ENCODE data around the gene SH2D5. TPM values are rescaled to one million over a fixed set of nuclear protein-coding genes. Genes with fewer than 3 reads are reported as not detected.
"Not testable (repeated sequence)": the region's sequence is repeated elsewhere in the genome, so short reads cannot be mapped to it uniquely, and the experiment has no call there.

The SH2D5 gene
- total RNA-seq, 1 experiment from 2014 or later = 14.0 TPM

GRCh38 chr1:20682571-20683236 is 49.8 kb downstream of the SH2D5 start:
- intact Hi-C loops (cut with micrococcal nuclease) = no loop called here
- H3K27ac Mint-ChIP-seq (ENCODE audit: low read depth, unreplicated experiment) = no peak overlapping the region
- no peaks in the 10 kb centered on the region for H3K36me3 Mint-ChIP-seq (ENCODE audit: insufficient read depth, unreplicated experiment)
- no peaks in the 10 kb centered on the region for H3K27me3 Mint-ChIP-seq (ENCODE audit: insufficient read depth, unreplicated experiment)
- BruUV-seq (replicated peaks) = no TSS peak
- H3K4me1 Mint-ChIP-seq (ENCODE audit: insufficient read depth, unreplicated experiment) = no peaks in the 10 kb centered on the region
- TF ChIP-seq, protein P1, sequence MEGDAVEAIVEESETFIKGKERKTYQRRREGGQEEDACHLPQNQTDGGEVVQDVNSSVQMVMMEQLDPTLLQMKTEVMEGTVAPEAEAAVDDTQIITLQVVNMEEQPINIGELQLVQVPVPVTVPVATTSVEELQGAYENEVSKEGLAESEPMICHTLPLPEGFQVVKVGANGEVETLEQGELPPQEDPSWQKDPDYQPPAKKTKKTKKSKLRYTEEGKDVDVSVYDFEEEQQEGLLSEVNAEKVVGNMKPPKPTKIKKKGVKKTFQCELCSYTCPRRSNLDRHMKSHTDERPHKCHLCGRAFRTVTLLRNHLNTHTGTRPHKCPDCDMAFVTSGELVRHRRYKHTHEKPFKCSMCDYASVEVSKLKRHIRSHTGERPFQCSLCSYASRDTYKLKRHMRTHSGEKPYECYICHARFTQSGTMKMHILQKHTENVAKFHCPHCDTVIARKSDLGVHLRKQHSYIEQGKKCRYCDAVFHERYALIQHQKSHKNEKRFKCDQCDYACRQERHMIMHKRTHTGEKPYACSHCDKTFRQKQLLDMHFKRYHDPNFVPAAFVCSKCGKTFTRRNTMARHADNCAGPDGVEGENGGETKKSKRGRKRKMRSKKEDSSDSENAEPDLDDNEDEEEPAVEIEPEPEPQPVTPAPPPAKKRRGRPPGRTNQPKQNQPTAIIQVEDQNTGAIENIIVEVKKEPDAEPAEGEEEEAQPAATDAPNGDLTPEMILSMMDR (IDR thresholded peaks at IDR 0.05; ENCODE audit: unreplicated experiment) = no peak
- POLR2A ChIA-PET = no interaction called here
- no peak overlapping the region for H3K4me3 Mint-ChIP-seq (ENCODE audit: unreplicated experiment)
- no peaks in the 10 kb centered on the region for H3K9me3 Mint-ChIP-seq (ENCODE audit: unreplicated experiment)
- DNase-seq (ENCODE audit: unreplicated experiment) = no peak
- CTCF ChIA-PET = interaction anchor here (1.7 kb wide), 1 partner anchor 14 kb away, joined by 5 read pairs; no protein-coding TSS in a partner anchor

DNA sequence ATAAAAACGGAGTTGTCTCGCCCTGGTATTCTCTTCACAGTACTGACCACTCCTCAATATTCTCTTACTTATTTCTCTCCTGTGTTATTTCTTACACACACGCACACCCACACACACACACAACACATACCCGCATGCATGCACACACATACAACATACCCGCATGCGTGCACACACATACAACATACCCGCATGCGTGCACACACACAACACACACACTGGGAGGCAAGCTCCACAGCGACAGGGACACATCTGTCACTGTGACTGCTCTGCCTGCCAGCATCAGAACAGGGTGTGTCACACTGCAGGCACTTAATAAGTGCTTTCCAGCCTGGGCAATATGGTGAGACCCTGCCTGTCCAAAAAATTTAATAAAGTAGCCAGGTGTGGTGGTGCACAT is 50.5 kb downstream of the SH2D5 start:
- ChIA-PET CTCF (interaction anchor here (1.7 kb wide), 1 partner anchor 15 kb away, joined by 5 read pairs; no protein-coding TSS in a partner anchor), POLR2A (no interaction called here)
- no TSS peak for BruUV-seq (replicated peaks)
- Mint-ChIP-seq H3K27ac (ENCODE audit: low read depth, unreplicated experiment) (no peak overlapping the region), H3K27me3 (ENCODE audit: insufficient read depth, unreplicated experiment) (no peaks in the 10 kb centered on the region), H3K36me3 (ENCODE audit: insufficient read depth, unreplicated experiment) (no peaks in the 10 kb centered on the region), H3K9me3 (ENCODE audit: unreplicated experiment) (no peaks in the 10 kb centered on the region), H3K4me1 (ENCODE audit: insufficient read depth, unreplicated experiment) (no peaks in the 10 kb centered on the region), H3K4me3 (ENCODE audit: unreplicated experiment) (no peak overlapping the region)
- no peak for DNase-seq (ENCODE audit: unreplicated experiment)
- TF ChIP-seq, protein P1 (IDR thresholded peaks at IDR 0.05; ENCODE audit: unreplicated experiment) = no peak
- intact Hi-C loops (cut with micrococcal nuclease) = no loop called here

DNA sequence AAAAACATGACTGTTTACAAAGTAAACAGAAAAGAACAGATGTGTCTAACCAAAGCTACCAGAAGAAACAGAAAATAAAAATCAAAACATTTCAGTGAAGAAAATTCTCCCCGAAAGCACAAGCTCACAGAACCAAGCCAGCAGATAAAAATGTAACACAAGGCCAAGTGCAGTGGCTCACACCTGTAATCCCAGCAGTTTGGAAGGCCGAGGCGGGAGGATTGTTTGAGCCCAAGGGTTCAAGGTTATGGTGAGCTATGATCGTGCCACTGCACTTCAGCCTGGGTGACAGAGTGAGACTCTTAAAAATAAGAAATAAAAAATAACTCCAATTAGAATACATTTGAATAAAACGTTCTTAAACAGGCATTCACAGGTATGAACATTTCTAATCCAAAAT is 52.2 kb downstream of the SH2D5 start:
- intact Hi-C loops (cut with micrococcal nuclease) = no loop called here
- H3K4me3 Mint-ChIP-seq (ENCODE audit: unreplicated experiment) = no peak overlapping the region
- H3K4me1 Mint-ChIP-seq (ENCODE audit: insufficient read depth, unreplicated experiment) = no peaks in the 10 kb centered on the region
- no peaks in the 10 kb centered on the region for H3K27me3 Mint-ChIP-seq (ENCODE audit: insufficient read depth, unreplicated experiment)
- no peak overlapping the region for H3K27ac Mint-ChIP-seq (ENCODE audit: low read depth, unreplicated experiment)
- H3K36me3 Mint-ChIP-seq (ENCODE audit: insufficient read depth, unreplicated experiment) = no peaks in the 10 kb centered on the region
- no peaks in the 10 kb centered on the region for H3K9me3 Mint-ChIP-seq (ENCODE audit: unreplicated experiment)
- TF ChIP-seq, protein P1 (IDR thresholded peaks at IDR 0.05; ENCODE audit: unreplicated experiment) = no peak
- no peak for DNase-seq (ENCODE audit: unreplicated experiment)
- POLR2A ChIA-PET = interaction anchor here (0.8 to 1.1 kb wide), 2 partner anchors 53 to 106 kb away, joined by 3 to 5 read pairs; no protein-coding TSS in a partner anchor
- BruUV-seq (replicated peaks) = no TSS peak
- CTCF ChIA-PET = interaction anchor here (0.6 kb wide), 1 partner anchor 400 kb away, joined by 3 read pairs; no protein-coding TSS in a partner anchor

DNA sequence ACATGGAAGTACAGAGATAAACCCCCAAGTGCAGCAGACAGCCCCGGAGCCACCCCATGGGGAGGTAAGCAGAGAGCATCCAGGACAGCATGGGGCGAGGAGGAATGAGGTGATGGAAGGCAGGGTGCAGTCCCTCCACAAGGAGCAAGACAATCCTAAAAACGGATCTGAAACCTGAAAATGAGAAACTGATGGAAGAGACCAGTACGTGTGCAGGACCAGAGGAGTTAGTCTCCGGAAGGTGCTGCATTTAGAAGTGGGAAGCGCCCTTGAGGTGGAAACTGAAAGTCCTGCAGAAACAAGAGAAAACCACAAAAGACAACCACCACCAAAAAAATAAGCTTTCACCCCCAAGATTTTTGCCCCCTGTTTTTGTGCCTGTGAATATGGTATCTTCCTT is 53.9 kb downstream of the SH2D5 start:
- no peaks in the 10 kb centered on the region for H3K27me3 Mint-ChIP-seq (ENCODE audit: insufficient read depth, unreplicated experiment)
- BruUV-seq (replicated peaks) = no TSS peak
- no peaks in the 10 kb centered on the region for H3K4me1 Mint-ChIP-seq (ENCODE audit: insufficient read depth, unreplicated experiment)
- H3K4me3 Mint-ChIP-seq (ENCODE audit: unreplicated experiment) = no peak overlapping the region
- ChIA-PET CTCF (interaction anchor here (0.9 kb wide), 1 partner anchor 17 kb away, joined by 3 read pairs; no protein-coding TSS in a partner anchor), POLR2A (no interaction called here)
- TF ChIP-seq, protein P1 (IDR thresholded peaks at IDR 0.05; ENCODE audit: unreplicated experiment) = no peak
- DNase-seq (ENCODE audit: unreplicated experiment) = no peak
- intact Hi-C loops (cut with micrococcal nuclease) = no loop called here
- H3K36me3 Mint-ChIP-seq (ENCODE audit: insufficient read depth, unreplicated experiment) = no peaks in the 10 kb centered on the region
- no peak overlapping the region for H3K27ac Mint-ChIP-seq (ENCODE audit: low read depth, unreplicated experiment)
- no peaks in the 10 kb centered on the region for H3K9me3 Mint-ChIP-seq (ENCODE audit: unreplicated experiment)

GRCh38 chr1:20673626-20674025 is 58.9 kb downstream of the SH2D5 start:
- BruUV-seq (replicated peaks); DNase-seq (ENCODE audit: unreplicated experiment); H3K36me3 Mint-ChIP-seq (ENCODE audit: insufficient read depth, unreplicated experiment); H3K27ac Mint-ChIP-seq (ENCODE audit: low read depth, unreplicated experiment); H3K27me3 Mint-ChIP-seq (ENCODE audit: insufficient read depth, unreplicated experiment); CTCF ChIA-PET; H3K4me3 Mint-ChIP-seq (ENCODE audit: unreplicated experiment); H3K9me3 Mint-ChIP-seq (ENCODE audit: unreplicated experiment); intact Hi-C loops (cut with micrococcal nuclease); POLR2A ChIA-PET; H3K4me1 Mint-ChIP-seq (ENCODE audit: insufficient read depth, unreplicated experiment): not testable (repeated sequence)

Data from MCF 10A (cell line).